Fibroblast of lung (primary cell): ENCODE data around the gene LRP1. TPM values are rescaled to one million over a fixed set of nuclear protein-coding genes. Genes with fewer than 3 reads are reported as not detected.

ENCODE experiments used
- DNase-seq, 2 donors: peaks; one replicate each; pipeline versions ENCODE4 v3.0.0 to v3.0.0-alpha.2; 2010; ENCODE audit warnings: low read depth in 2 of 2
- H2AFZ ChIP-seq: 2 replicates; pipeline ENCODE4 v1.5.1; 2012; ENCODE audit warnings: low read length, control low read depth, inconsistent platforms
- H3K27ac ChIP-seq: 2 replicates; pipeline ENCODE4 v1.5.1; 2011; ENCODE audit warnings: low read length, control low read depth; ENCODE audit not compliant: insufficient read depth
- H3K27me3 ChIP-seq: 2 replicates; pipeline ENCODE4 v1.5.1; 2011; ENCODE audit warnings: mild to moderate bottlenecking, low read length; ENCODE audit not compliant: control insufficient read depth, insufficient read depth
- H3K36me3 ChIP-seq: 2 replicates; pipeline ENCODE4 v1.5.1; 2011; ENCODE audit warnings: low read length; ENCODE audit not compliant: control insufficient read depth, insufficient read depth
- H3K4me1 ChIP-seq: 2 replicates; pipeline ENCODE4 v1.5.1; 2011; ENCODE audit warnings: low read length; ENCODE audit not compliant: control insufficient read depth, insufficient read depth; ENCODE audit errors: extremely low read depth
- H3K4me2 ChIP-seq: 2 replicates; pipeline ENCODE4 v1.5.1; 2011; ENCODE audit warnings: low read length, control low read depth; ENCODE audit not compliant: insufficient read depth; ENCODE audit errors: extremely low read depth
- H3K4me3 ChIP-seq, 4 experiments: fragments of 200-600 bp in 1 of 4; sonication (generic) in 1 of 4; replicated peaks in 1 of 4; 2 replicates each; pipeline ENCODE4 v1.5.1; 2011 to 2016; ENCODE audit warnings: low read length in 4 of 4, low read depth in 3 of 4, mild to moderate bottlenecking in 3 of 4, control low read depth in 2 of 4, inconsistent platforms in 1 of 4, mixed read lengths in 1 of 4; ENCODE audit not compliant: insufficient read depth in 1 of 4; ENCODE audit errors: control extremely low read depth in 1 of 4
- H3K79me2 ChIP-seq: 2 replicates; pipeline ENCODE4 v1.5.1; 2012; ENCODE audit warnings: mild to moderate bottlenecking, low read length, inconsistent platforms; ENCODE audit not compliant: control insufficient read depth, insufficient read depth
- H3K9ac ChIP-seq: 2 replicates; pipeline ENCODE4 v1.5.1; 2011; ENCODE audit warnings: mild to moderate bottlenecking, low read length, control low read depth; ENCODE audit not compliant: insufficient read depth
- H3K9me3 ChIP-seq: 2 replicates; pipeline ENCODE4 v1.5.1; 2012; ENCODE audit warnings: low read depth, low read length; ENCODE audit not compliant: control insufficient read depth, insufficient read depth
- H4K20me1 ChIP-seq: 2 replicates; pipeline ENCODE4 v1.5.1; 2011; ENCODE audit warnings: low read length; ENCODE audit not compliant: control insufficient read depth, insufficient read depth; ENCODE audit errors: extremely low read depth
- CTCF ChIP-seq, 2 donors: IDR thresholded peaks in 1 of 2; conservative IDR thresholded peaks in 1 of 2; 1 replicate in 1 of 2; 2 replicates in 1 of 2; pipeline ENCODE4 v1.5.1; 2011 to 2012; ENCODE audit warnings: low read length in 2 of 2, control low read depth in 1 of 2, inconsistent platforms in 1 of 2, low read depth in 1 of 2, mild to moderate bottlenecking in 1 of 2
- EZH2 ChIP-seq: IDR thresholded peaks from 2 replicates; pipeline ENCODE4 v1.5.1; 2012; ENCODE audit warnings: low read length, control low read depth, mild to moderate bottlenecking; ENCODE audit errors: missing control alignments
- polyA plus RNA-seq, 2 donors: library from polyadenylated mRNA; depleted of rRNA in 1 of 2; stranded (reverse) in 1 of 2; unstranded in 1 of 2; fragments of >200 nt; gene quantifications; 2 replicates each; pipeline ENCODE4 v1.2.1, GENCODE V29; 2011 to 2012; ENCODE audit warnings: missing spikeins in 1 of 2
- total RNA-seq: library from RNA; depleted of rRNA; stranded (reverse); fragments of >200 nt; gene quantifications from 2 replicates; pipeline ENCODE4 v1.2.1, GENCODE V29; 2014

LRP1 gene
- total and polyA plus RNA-seq, 2 donors (not counting 1 experiment from before 2014, with no cell fraction given): 92.2 to 464 TPM

- Histone ChIP-seq H3K27ac (no peak overlapping the region), H3K4me1 (peaks cover 26% of the 10 kb centered on the region), H3K9ac (no peak overlapping the region), H2AFZ (no peak overlapping the region), H4K20me1 (no peaks in the 10 kb centered on the region), H3K79me2 (peaks cover 47% of the 10 kb centered on the region), H3K4me2 (peak overlapping the region; percentile 28), H3K9me3 (no peaks in the 10 kb centered on the region), H3K36me3 (peaks cover 39% of the 10 kb centered on the region), H3K27me3 (no peaks in the 10 kb centered on the region), H3K4me3 (peak overlapping the region in 1 of 4 experiments; percentile 95)
- no peak for DNase-seq
- TF ChIP-seq EZH2: no peak
- TF ChIP-seq CTCF (conservative IDR thresholded peaks at IDR 0.05 in 1 of 2, IDR thresholded peaks at IDR 0.05 in 1 of 2; ENCODE audit: low read depth in 1 of 2, low read length in 2 of 2): no peak
Measured at GRCh38 chr12:57092529-57092862, 35.8 kb upstream of the LRP1 start.

DNA sequence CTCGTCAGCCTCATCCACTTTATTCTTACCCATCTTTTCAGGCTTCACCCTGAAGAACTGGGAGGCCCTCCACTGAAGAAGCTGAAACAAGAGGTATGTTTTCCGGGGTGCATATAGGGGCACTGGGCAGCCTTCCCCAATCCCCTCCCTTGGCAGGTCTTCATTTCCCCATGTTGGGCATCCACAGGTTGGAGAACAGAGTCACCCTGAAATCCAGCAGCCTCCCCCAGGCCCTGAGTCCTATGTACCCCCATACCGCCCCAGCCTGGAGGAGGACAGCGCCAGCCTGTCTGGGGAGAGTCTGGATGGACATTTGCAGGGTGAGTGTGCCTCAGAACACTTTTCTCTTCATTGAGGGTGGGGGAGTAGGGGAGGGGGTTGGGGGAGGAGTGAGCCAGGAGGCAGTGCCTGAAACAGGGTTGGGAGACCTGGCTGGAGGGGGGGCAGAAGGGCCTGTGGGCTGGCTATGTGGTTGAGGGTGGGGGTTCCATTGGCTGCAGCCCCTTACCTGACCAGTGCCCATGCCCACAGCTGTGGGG lies 35.3 kb upstream of the LRP1 start:
- peak overlapping the region in 1 of 4 experiments; percentile 95 for H3K4me3 ChIP-seq
- peaks cover 47% of the 10 kb centered on the region for H3K79me2 ChIP-seq
- H3K27ac ChIP-seq: peak overlapping the region; percentile 75
- H3K4me2 ChIP-seq: peak overlapping the region; percentile 55
- peaks cover 39% of the 10 kb centered on the region for H3K36me3 ChIP-seq
- H2AFZ ChIP-seq: no peak overlapping the region
- no peaks in the 10 kb centered on the region for H4K20me1 ChIP-seq
- H3K9me3 ChIP-seq: no peaks in the 10 kb centered on the region
- no peak for DNase-seq
- no peaks in the 10 kb centered on the region for H3K27me3 ChIP-seq
- peak overlapping the region; percentile 18 for H3K9ac ChIP-seq
- H3K4me1 ChIP-seq: peaks cover 26% of the 10 kb centered on the region
- TF ChIP-seq CTCF (conservative IDR thresholded peaks at IDR 0.05 in 1 of 2, IDR thresholded peaks at IDR 0.05 in 1 of 2; ENCODE audit: low read depth in 1 of 2, low read length in 2 of 2) (no peak), EZH2 (no peak)

GRCh38 chr12:57093415-57094207 lies 34.7 kb upstream of the LRP1 start:
- Histone ChIP-seq H3K9ac (peak overlapping the region; percentile 18), H3K36me3 (peaks cover 39% of the 10 kb centered on the region), H3K4me1 (peaks cover 22% of the 10 kb centered on the region), H3K4me2 (peak overlapping the region; percentile 55), H3K9me3 (no peaks in the 10 kb centered on the region), H3K4me3 (peak overlapping the region; percentile 9 to 19 (median 17)), H3K27ac (peak overlapping the region; percentile 75), H3K79me2 (peaks cover 47% of the 10 kb centered on the region), H2AFZ (no peak overlapping the region), H3K27me3 (no peaks in the 10 kb centered on the region), H4K20me1 (no peaks in the 10 kb centered on the region)
- TF ChIP-seq CTCF (conservative IDR thresholded peaks at IDR 0.05 in 1 of 2, IDR thresholded peaks at IDR 0.05 in 1 of 2; ENCODE audit: low read depth in 1 of 2, low read length in 2 of 2): peak; percentile 34 to 55
- no peak for TF ChIP-seq EZH2
- peak; percentile 85 to 87 for DNase-seq
